Occipital lobe (tissue), 2 donors: Measurements from ENCODE around the gene RAB28. TPM values are rescaled to one million over a fixed set of nuclear protein-coding genes. Genes with fewer than 3 reads are reported as not detected.
"Not testable (repeated sequence)": the region's sequence is repeated elsewhere in the genome, so short reads cannot be mapped to it uniquely, and the experiment has no call there.

Experiments used
- DNase-seq: peaks from one replicate; lab custom pipeline; 2025; lab: John Stamatoyannopoulos, UW
- total RNA-seq: library from RNA; depleted of rRNA; stranded (reverse); fragments of >200 nt; gene quantifications from one replicate; pipeline ENCODE4 v1.2.3, GENCODE V29; 2014

The RAB28 gene
- total RNA-seq, 1 donor from 2014 or later: 31.4 TPM

GRCh38 chr4:13452927-13453579 lies 31.1 kb downstream of the RAB28 start:
- no peak for DNase-seq

GRCh38 chr4:13449590-13449989 lies 34.5 kb downstream of the RAB28 start:
- DNase-seq: no peak

- DNase-seq: no peak
Observed at GRCh38 chr4:13445841-13446790, 38.0 kb downstream of the RAB28 start.

GRCh38 chr4:13441506-13441905 lies 42.6 kb downstream of the RAB28 start:
- DNase-seq: no peak

- DNase-seq: no peak
Observed at GRCh38 chr4:13436962-13437361, 47.2 kb downstream of the RAB28 start.

GRCh38 chr4:13432453-13432852 lies 51.7 kb downstream of the RAB28 start:
- DNase-seq: no peak

GRCh38 chr4:13430834-13431568 lies 53.1 kb downstream of the RAB28 start:
- no peak for DNase-seq

- DNase-seq: no peak
Observed at GRCh38 chr4:13427599-13428325, 56.4 kb downstream of the RAB28 start.

GRCh38 chr4:13415068-13415785 lies 68.9 kb downstream of the RAB28 start:
- no peak for DNase-seq

GRCh38 chr4:13413729-13414437 lies 70.3 kb downstream of the RAB28 start:
- no peak for DNase-seq

GRCh38 chr4:13411942-13412341 lies 72.2 kb downstream of the RAB28 start:
- no peak for DNase-seq

- no peak for DNase-seq
Observed at GRCh38 chr4:13409324-13409723, 74.8 kb downstream of the RAB28 start.

- not testable (repeated sequence) for DNase-seq
Observed at GRCh38 chr4:13406156-13406555, 78.0 kb downstream of the RAB28 start.

GRCh38 chr4:13403833-13404232 lies 80.3 kb downstream of the RAB28 start:
- DNase-seq: no peak

- no peak for DNase-seq
Observed at GRCh38 chr4:13403326-13403725, 80.8 kb downstream of the RAB28 start.

GRCh38 chr4:13399257-13399656 lies 84.9 kb downstream of the RAB28 start:
- no peak for DNase-seq

- DNase-seq: no peak
Observed at GRCh38 chr4:13396161-13396560, 88.0 kb downstream of the RAB28 start.

GRCh38 chr4:13389901-13390300 lies 94.2 kb downstream of the RAB28 start:
- not testable (repeated sequence) for DNase-seq

GRCh38 chr4:13386405-13387107 lies 97.6 kb downstream of the RAB28 start:
- DNase-seq: no peak
